ENCODE measurements around the gene PRPF19. TPM values are rescaled to one million over a fixed set of nuclear protein-coding genes. Genes with fewer than 3 reads are reported as not detected.

Gene PRPF19
- total and polyA plus RNA-seq, 2 experiments from 2014 or later: 19.1 to 58.9 TPM

- in situ Hi-C loops (cut with MboI): no loop called here
- Histone ChIP-seq H3K4me1 (ENCODE audit: insufficient read depth) (no peaks in the 10 kb centered on the region), H3K9me3 (ENCODE audit: low read depth) (no peaks in the 10 kb centered on the region), H3K9me2 (ENCODE audit: insufficient read depth) (no peaks in the 10 kb centered on the region), H3K79me2 (ENCODE audit: insufficient read depth) (no peaks in the 10 kb centered on the region), H3K9ac (no peak overlapping the region), H3K27ac (no peak overlapping the region), H3K27me3 (replicated peaks; ENCODE audit: insufficient read depth) (no peaks in the 10 kb centered on the region), H3F3A (ENCODE audit: insufficient read depth) (no peaks in the 10 kb centered on the region), H3K36me3 (ENCODE audit: low read depth) (no peaks in the 10 kb centered on the region), H2AFZ (no peak overlapping the region), H3K4me2 (ENCODE audit: unreplicated experiment) (no peak overlapping the region), H3K4me3 (no peak overlapping the region), H4K20me1 (ENCODE audit: insufficient read depth) (no peaks in the 10 kb centered on the region)
- no peak for DNase-seq
- WGBS, 2 experiments (ENCODE audit: low coverage in 1 of 2, low lambda C conversion rate in 2 of 2, missing lambda C conversion rate in 2 of 2): 76% methylated on average over 8 of the region's 8 CpGs
- TF ChIP-seq EZH2 (IDR thresholded peaks at IDR 0.05; ENCODE audit: insufficient read depth, poor library complexity, severe bottlenecking): no peak
- TF ChIP-seq EZH2phosphoT487 (IDR thresholded peaks at IDR 0.05; ENCODE audit: insufficient read depth, low read depth): no peak
These were observed 25.6 kb downstream of the PRPF19 start for GRCh38 chr11:60880643-60881282.

GRCh38 chr11:60879971-60880588 lies 26.3 kb downstream of the PRPF19 start:
- Histone ChIP-seq H3K4me2 (ENCODE audit: unreplicated experiment) (no peak overlapping the region), H3K27me3 (replicated peaks; ENCODE audit: insufficient read depth) (no peaks in the 10 kb centered on the region), H3K27ac (no peak overlapping the region), H3K4me3 (no peak overlapping the region), H3F3A (ENCODE audit: insufficient read depth) (no peaks in the 10 kb centered on the region), H3K9me2 (ENCODE audit: insufficient read depth) (no peaks in the 10 kb centered on the region), H4K20me1 (ENCODE audit: insufficient read depth) (no peaks in the 10 kb centered on the region), H3K9me3 (ENCODE audit: low read depth) (no peaks in the 10 kb centered on the region), H3K36me3 (ENCODE audit: low read depth) (no peaks in the 10 kb centered on the region), H3K9ac (no peak overlapping the region), H2AFZ (no peak overlapping the region), H3K79me2 (ENCODE audit: insufficient read depth) (no peaks in the 10 kb centered on the region), H3K4me1 (ENCODE audit: insufficient read depth) (no peaks in the 10 kb centered on the region)
- TF ChIP-seq EZH2phosphoT487 (IDR thresholded peaks at IDR 0.05; ENCODE audit: insufficient read depth, low read depth): no peak
- TF ChIP-seq EZH2 (IDR thresholded peaks at IDR 0.05; ENCODE audit: insufficient read depth, poor library complexity, severe bottlenecking): no peak
- in situ Hi-C loops (cut with MboI): no loop called here
- 72 to 82% methylated on average over 5 of the region's 5 CpGs for WGBS, 2 experiments (ENCODE audit: low coverage in 1 of 2, low lambda C conversion rate in 2 of 2, missing lambda C conversion rate in 2 of 2)
- no peak for DNase-seq

- Histone ChIP-seq H3K9ac (no peak overlapping the region), H3K79me2 (ENCODE audit: insufficient read depth) (no peaks in the 10 kb centered on the region), H3K36me3 (ENCODE audit: low read depth) (no peaks in the 10 kb centered on the region), H3K4me2 (ENCODE audit: unreplicated experiment) (no peak overlapping the region), H3K27ac (no peak overlapping the region), H3K4me1 (ENCODE audit: insufficient read depth) (no peaks in the 10 kb centered on the region), H4K20me1 (ENCODE audit: insufficient read depth) (no peaks in the 10 kb centered on the region), H3K9me2 (ENCODE audit: insufficient read depth) (no peaks in the 10 kb centered on the region), H3K4me3 (no peak overlapping the region), H3K9me3 (ENCODE audit: low read depth) (no peaks in the 10 kb centered on the region), H2AFZ (no peak overlapping the region), H3K27me3 (replicated peaks; ENCODE audit: insufficient read depth) (no peaks in the 10 kb centered on the region), H3F3A (ENCODE audit: insufficient read depth) (no peaks in the 10 kb centered on the region)
- in situ Hi-C loops (cut with MboI): no loop called here
- no peak for TF ChIP-seq EZH2 (IDR thresholded peaks at IDR 0.05; ENCODE audit: insufficient read depth, poor library complexity, severe bottlenecking)
- no peak for TF ChIP-seq EZH2phosphoT487 (IDR thresholded peaks at IDR 0.05; ENCODE audit: insufficient read depth, low read depth)
- 93 to 98% methylated on average over 1 of the region's 1 CpG for WGBS, 2 experiments (ENCODE audit: low coverage in 1 of 2, low lambda C conversion rate in 2 of 2, missing lambda C conversion rate in 2 of 2)
- no peak for DNase-seq
These were observed 27.3 kb downstream of the PRPF19 start for GRCh38 chr11:60879104-60879503.

- no peak overlapping the region for H3K4me3 ChIP-seq
- H3F3A ChIP-seq (ENCODE audit: insufficient read depth): no peaks in the 10 kb centered on the region
- no peaks in the 10 kb centered on the region for H3K9me2 ChIP-seq (ENCODE audit: insufficient read depth)
- no peaks in the 10 kb centered on the region for H3K36me3 ChIP-seq (ENCODE audit: low read depth)
- 49 to 64% methylated on average over 5 of the region's 5 CpGs for WGBS, 2 experiments (ENCODE audit: low coverage in 1 of 2, low lambda C conversion rate in 2 of 2, missing lambda C conversion rate in 2 of 2)
- no peak overlapping the region for H3K9ac ChIP-seq
- H3K27ac ChIP-seq: no peak overlapping the region
- H3K4me2 ChIP-seq (ENCODE audit: unreplicated experiment): no peak overlapping the region
- 0 out of 2 replicates have a peak, but pooled peaks cover under 1% of the 10 kb centered on the region for H3K4me1 ChIP-seq (ENCODE audit: insufficient read depth)
- no peak for DNase-seq
- no peaks in the 10 kb centered on the region for H3K27me3 ChIP-seq (replicated peaks; ENCODE audit: insufficient read depth)
- H4K20me1 ChIP-seq (ENCODE audit: insufficient read depth): no peaks in the 10 kb centered on the region
- no peak overlapping the region for H2AFZ ChIP-seq
- no peaks in the 10 kb centered on the region for H3K9me3 ChIP-seq (ENCODE audit: low read depth)
- H3K79me2 ChIP-seq (ENCODE audit: insufficient read depth): no peaks in the 10 kb centered on the region
- TF ChIP-seq EZH2phosphoT487 (IDR thresholded peaks at IDR 0.05; ENCODE audit: insufficient read depth, low read depth): no peak
- no peak for TF ChIP-seq EZH2 (IDR thresholded peaks at IDR 0.05; ENCODE audit: insufficient read depth, poor library complexity, severe bottlenecking)
- in situ Hi-C loops (cut with MboI): no loop called here
These were observed 27.9 kb downstream of the PRPF19 start for GRCh38 chr11:60878245-60879101.

All from GM23248 (cell line).